GM19372 (cell line): ENCODE data around the gene STKLD1.

ENCODE experiments used
- ATAC-seq: cut with Tn5 transposase; IDR thresholded peaks from one replicate; pipeline ENCODE4 v1.9.1; 2021; ENCODE audit warnings: mild to moderate bottlenecking, low read depth, moderate library complexity; ENCODE audit not compliant: unreplicated experiment

STKLD1 gene

GRCh38 chr9:133405508-133406438 lies 29.6 kb downstream of the STKLD1 start:
- no peak for ATAC-seq

GRCh38 chr9:133406480-133407307 lies 30.5 kb downstream of the STKLD1 start:
- no peak for ATAC-seq

- ATAC-seq = no peak
Observed at GRCh38 chr9:133408042-133408441, 31.9 kb downstream of the STKLD1 start.

GRCh38 chr9:133415170-133415569 lies 39.0 kb downstream of the STKLD1 start:
- ATAC-seq = no peak

- peak; percentile 80 for ATAC-seq
Observed at GRCh38 chr9:133417541-133418461, 41.6 kb downstream of the STKLD1 start, which contains the start of gene REXO4. Gene REXO4 (minus strand): TSS chr9:133418010. CDS start chr9:133417844, 166 bp downstream.

GRCh38 chr9:133419005-133419404 lies 42.8 kb downstream of the STKLD1 start:
- ATAC-seq = no peak

GRCh38 chr9:133420392-133420827 lies 44.2 kb downstream of the STKLD1 start:
- ATAC-seq = no peak

- no peak for ATAC-seq
Observed at GRCh38 chr9:133421615-133422542, 45.7 kb downstream of the STKLD1 start, which contains the start of gene ADAMTS13. Gene ADAMTS13 (plus strand): TSS chr9:133422367. CDS start chr9:133422444, 77 bp downstream.

GRCh38 chr9:133423216-133423615 lies 47.0 kb downstream of the STKLD1 start:
- ATAC-seq = no peak

GRCh38 chr9:133424187-133424586 lies 48.0 kb downstream of the STKLD1 start:
- ATAC-seq = no peak

- no peak for ATAC-seq
Observed at GRCh38 chr9:133425049-133425632, 49.0 kb downstream of the STKLD1 start.

GRCh38 chr9:133426011-133426410 lies 49.8 kb downstream of the STKLD1 start:
- ATAC-seq = no peak

GRCh38 chr9:133427658-133428348 lies 51.6 kb downstream of the STKLD1 start:
- ATAC-seq = no peak

GRCh38 chr9:133428617-133429101 lies 52.5 kb downstream of the STKLD1 start:
- no peak for ATAC-seq

- ATAC-seq = no peak
Observed at GRCh38 chr9:133429214-133429613, 53.0 kb downstream of the STKLD1 start.

- ATAC-seq = no peak
Observed at GRCh38 chr9:133429641-133430161, 53.5 kb downstream of the STKLD1 start.

GRCh38 chr9:133430244-133430643 lies 54.1 kb downstream of the STKLD1 start:
- ATAC-seq = no peak
